ENCODE measurements around the gene CEACAM5. TPM values are rescaled to one million over a fixed set of nuclear protein-coding genes. Genes with fewer than 3 reads are reported as not detected.

Gene CEACAM5
- total RNA-seq, 1 donor from 2014 or later: not detected

DNA sequence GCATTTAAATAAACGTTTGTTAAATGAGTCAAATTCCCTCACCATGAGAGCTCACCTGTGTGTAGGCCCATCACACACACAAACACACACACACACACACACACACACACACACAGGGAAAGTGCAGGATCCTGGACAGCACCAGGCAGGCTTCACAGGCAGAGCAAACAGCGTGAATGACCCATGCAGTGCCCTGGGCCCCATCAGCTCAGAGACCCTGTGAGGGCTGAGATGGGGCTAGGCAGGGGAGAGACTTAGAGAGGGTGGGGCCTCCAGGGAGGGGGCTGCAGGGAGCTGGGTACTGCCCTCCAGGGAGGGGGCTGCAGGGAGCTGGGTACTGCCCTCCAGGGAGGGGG lies 8.5 kb upstream of the CEACAM5 start:
- intact Hi-C loops (cut with micrococcal nuclease): no loop called here
- no peak overlapping the region for H3K27ac Mint-ChIP-seq
- peaks cover 5% of the 10 kb centered on the region for H3K4me1 Mint-ChIP-seq
- no peak overlapping the region for H3K4me3 Mint-ChIP-seq
- no peaks in the 10 kb centered on the region for H3K36me3 Mint-ChIP-seq (ENCODE audit: low read depth)
- peaks cover 27% of the 10 kb centered on the region for H3K27me3 Mint-ChIP-seq
- CTCF ChIA-PET: interaction anchor here (1.9 kb wide), 1 partner anchor 53 kb away, joined by 4 read pairs; no protein-coding TSS in a partner anchor
- POLR2A ChIA-PET: no interaction called here
- TF ChIP-seq CTCF (IDR thresholded peaks at IDR 0.05): no peak
- ATAC-seq (ENCODE audit: low read depth): no peak
- DNase-seq: peak; percentile 2
- H3K9me3 Mint-ChIP-seq: no peaks in the 10 kb centered on the region

GRCh38 chr19:41700381-41701195 lies 7.8 kb upstream of the CEACAM5 start:
- Mint-ChIP-seq H3K4me1 (peaks cover 5% of the 10 kb centered on the region), H3K9me3 (no peaks in the 10 kb centered on the region), H3K36me3 (ENCODE audit: low read depth) (no peaks in the 10 kb centered on the region), H3K27ac (no peak overlapping the region), H3K27me3 (peaks cover 31% of the 10 kb centered on the region), H3K4me3 (no peak overlapping the region)
- TF ChIP-seq CTCF (IDR thresholded peaks at IDR 0.05): no peak
- peak; percentile 5 for DNase-seq
- intact Hi-C loops (cut with micrococcal nuclease): no loop called here
- ATAC-seq (ENCODE audit: low read depth): no peak
- ChIA-PET CTCF (interaction anchor here (1.9 kb wide), 1 partner anchor 53 kb away, joined by 4 read pairs; no protein-coding TSS in a partner anchor), POLR2A (no interaction called here)

GRCh38 chr19:41701401-41702075 lies 6.9 kb upstream of the CEACAM5 start:
- Mint-ChIP-seq H3K4me1 (peaks cover 5% of the 10 kb centered on the region), H3K36me3 (ENCODE audit: low read depth) (no peaks in the 10 kb centered on the region), H3K9me3 (no peaks in the 10 kb centered on the region), H3K27ac (no peak overlapping the region), H3K27me3 (peaks cover 34% of the 10 kb centered on the region), H3K4me3 (no peak overlapping the region)
- intact Hi-C loops (cut with micrococcal nuclease): no loop called here
- ATAC-seq (ENCODE audit: low read depth) (no peak), DNase-seq (no peak)
- CTCF ChIA-PET: no interaction called here
- TF ChIP-seq CTCF (IDR thresholded peaks at IDR 0.05): no peak
- POLR2A ChIA-PET: no interaction called here

- no peaks in the 10 kb centered on the region for H3K36me3 Mint-ChIP-seq (ENCODE audit: low read depth)
- ATAC-seq (ENCODE audit: low read depth) (no peak), DNase-seq (no peak)
- no peak overlapping the region for H3K4me3 Mint-ChIP-seq
- no peak for TF ChIP-seq CTCF (IDR thresholded peaks at IDR 0.05)
- ChIA-PET CTCF (no interaction called here), POLR2A (no interaction called here)
- intact Hi-C loops (cut with micrococcal nuclease): no loop called here
- no peak overlapping the region for H3K27ac Mint-ChIP-seq
- H3K4me1 Mint-ChIP-seq: peaks cover 8% of the 10 kb centered on the region
- H3K9me3 Mint-ChIP-seq: no peaks in the 10 kb centered on the region
- peaks cover 38% of the 10 kb centered on the region for H3K27me3 Mint-ChIP-seq
These were observed 6.2 kb upstream of the CEACAM5 start for GRCh38 chr19:41702171-41702651.

DNA sequence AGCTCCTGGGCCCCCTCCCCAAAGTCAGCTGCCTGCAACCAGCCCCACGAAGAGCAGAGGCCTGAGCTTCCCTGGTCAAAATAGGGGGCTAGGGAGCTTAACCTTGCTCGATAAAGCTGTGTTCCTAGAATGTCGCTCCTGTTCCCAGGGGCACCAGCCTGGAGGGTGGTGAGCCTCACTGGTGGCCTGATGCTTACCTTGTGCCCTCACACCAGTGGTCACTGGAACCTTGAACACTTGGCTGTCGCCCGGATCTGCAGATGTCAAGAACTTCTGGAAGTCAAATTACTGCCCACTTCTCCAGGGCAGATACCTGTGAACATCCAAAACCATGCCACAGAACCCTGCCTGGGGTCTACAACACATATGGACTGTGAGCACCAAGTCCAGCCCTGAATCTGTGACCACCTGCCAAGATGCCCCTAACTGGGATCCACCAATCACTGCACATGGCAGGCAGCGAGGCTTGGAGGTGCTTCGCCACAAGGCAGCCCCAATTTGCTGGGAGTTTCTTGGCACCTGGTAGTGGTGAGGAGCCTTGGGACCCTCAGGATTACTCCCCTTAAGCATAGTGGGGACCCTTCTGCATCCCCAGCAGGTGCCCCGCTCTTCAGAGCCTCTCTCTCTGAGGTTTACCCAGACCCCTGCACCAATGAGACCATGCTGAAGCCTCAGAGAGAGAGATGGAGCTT lies 4.7 kb upstream of the CEACAM5 start:
- no peak for DNase-seq
- CTCF ChIA-PET: no interaction called here

More for the DNA sequence above, 4.7 kb upstream of the CEACAM5 start:
- Mint-ChIP-seq H3K36me3 (ENCODE audit: low read depth) (no peaks in the 10 kb centered on the region), H3K9me3 (no peaks in the 10 kb centered on the region), H3K4me3 (no peak overlapping the region), H3K27me3 (peaks cover 47% of the 10 kb centered on the region), H3K27ac (no peak overlapping the region), H3K4me1 (peaks cover 7% of the 10 kb centered on the region)
- intact Hi-C loops (cut with micrococcal nuclease): no loop called here
- no peak for ATAC-seq (ENCODE audit: low read depth)
- POLR2A ChIA-PET: no interaction called here
- no peak for TF ChIP-seq CTCF (IDR thresholded peaks at IDR 0.05)
